ENCODE measurements around the gene OR7G1.

The OR7G1 gene

DNA sequence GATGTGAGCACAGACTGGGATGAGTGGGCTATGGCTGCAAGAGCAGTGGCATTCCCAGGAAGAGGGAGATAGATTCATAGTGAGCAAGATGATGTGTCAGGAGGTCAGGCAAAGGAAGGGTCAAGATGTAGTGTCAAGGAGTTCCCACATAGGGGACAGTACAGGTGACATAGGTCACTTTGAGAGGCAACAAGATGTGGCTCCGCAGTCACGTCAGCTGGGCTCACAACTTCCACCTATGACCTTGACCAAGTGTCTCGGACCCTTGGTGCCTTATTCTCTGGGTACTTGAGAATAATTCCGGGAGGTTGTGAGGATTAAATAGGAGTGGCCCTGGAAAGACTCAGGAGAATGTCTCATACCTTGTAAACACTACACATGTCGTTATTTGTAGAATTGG lies 35.1 kb upstream of the OR7G1 start:
- DNase-seq (ENCODE audit: insufficient read length, low spot score) (no peak), FAIRE-seq (no peak)
- TF ChIP-seq, protein P1, sequence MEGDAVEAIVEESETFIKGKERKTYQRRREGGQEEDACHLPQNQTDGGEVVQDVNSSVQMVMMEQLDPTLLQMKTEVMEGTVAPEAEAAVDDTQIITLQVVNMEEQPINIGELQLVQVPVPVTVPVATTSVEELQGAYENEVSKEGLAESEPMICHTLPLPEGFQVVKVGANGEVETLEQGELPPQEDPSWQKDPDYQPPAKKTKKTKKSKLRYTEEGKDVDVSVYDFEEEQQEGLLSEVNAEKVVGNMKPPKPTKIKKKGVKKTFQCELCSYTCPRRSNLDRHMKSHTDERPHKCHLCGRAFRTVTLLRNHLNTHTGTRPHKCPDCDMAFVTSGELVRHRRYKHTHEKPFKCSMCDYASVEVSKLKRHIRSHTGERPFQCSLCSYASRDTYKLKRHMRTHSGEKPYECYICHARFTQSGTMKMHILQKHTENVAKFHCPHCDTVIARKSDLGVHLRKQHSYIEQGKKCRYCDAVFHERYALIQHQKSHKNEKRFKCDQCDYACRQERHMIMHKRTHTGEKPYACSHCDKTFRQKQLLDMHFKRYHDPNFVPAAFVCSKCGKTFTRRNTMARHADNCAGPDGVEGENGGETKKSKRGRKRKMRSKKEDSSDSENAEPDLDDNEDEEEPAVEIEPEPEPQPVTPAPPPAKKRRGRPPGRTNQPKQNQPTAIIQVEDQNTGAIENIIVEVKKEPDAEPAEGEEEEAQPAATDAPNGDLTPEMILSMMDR (IDR thresholded peaks at IDR 0.05; ENCODE audit: insufficient read depth, missing control alignments): no peak

DNA sequence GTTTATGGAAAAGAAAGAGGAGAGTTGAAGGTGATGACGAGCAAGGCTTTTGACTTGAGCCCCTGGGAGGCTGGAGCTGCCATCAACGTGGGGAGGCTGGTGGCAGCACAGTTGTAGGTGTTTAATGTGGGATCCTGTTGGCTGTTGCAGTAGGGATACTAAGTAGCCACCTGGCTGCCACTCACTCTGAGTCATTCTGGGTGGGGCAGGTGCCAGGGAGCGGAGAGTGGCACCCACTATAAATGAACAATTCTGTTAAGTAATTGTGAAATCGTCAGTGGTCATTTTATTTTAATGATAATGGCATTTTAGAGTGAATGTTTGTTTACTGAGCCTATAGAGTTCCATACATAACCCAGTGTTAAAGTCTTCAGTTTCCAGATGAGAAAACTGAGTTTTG lies 34.4 kb upstream of the OR7G1 start:
- no peak for DNase-seq (ENCODE audit: insufficient read length, low spot score)

DNA sequence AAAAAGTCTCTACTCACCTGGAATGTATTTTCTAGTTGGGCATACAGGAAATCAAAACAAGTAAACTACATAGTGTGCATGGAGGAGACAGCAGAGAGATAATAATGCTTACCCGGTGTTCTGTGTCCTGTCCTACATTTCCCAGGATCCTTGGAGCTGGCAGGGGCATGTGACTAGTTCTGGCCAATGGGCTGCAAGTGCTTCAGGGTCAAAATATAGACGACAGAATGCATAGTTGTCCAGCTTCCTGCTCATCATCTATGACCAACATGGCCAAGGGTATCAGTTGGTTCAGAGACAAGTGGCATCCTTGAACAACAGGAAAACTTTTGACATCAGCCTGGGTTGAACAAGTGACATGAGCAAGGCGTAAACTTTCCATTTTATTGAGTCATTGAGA lies 33.1 kb upstream of the OR7G1 start:
- TF ChIP-seq, protein P1 (IDR thresholded peaks at IDR 0.05; ENCODE audit: insufficient read depth, missing control alignments): no peak

More for the DNA sequence above, 34.4 kb upstream of the OR7G1 start:
- no peak for FAIRE-seq
- TF ChIP-seq, protein P1 (IDR thresholded peaks at IDR 0.05; ENCODE audit: insufficient read depth, missing control alignments): no peak

DNA sequence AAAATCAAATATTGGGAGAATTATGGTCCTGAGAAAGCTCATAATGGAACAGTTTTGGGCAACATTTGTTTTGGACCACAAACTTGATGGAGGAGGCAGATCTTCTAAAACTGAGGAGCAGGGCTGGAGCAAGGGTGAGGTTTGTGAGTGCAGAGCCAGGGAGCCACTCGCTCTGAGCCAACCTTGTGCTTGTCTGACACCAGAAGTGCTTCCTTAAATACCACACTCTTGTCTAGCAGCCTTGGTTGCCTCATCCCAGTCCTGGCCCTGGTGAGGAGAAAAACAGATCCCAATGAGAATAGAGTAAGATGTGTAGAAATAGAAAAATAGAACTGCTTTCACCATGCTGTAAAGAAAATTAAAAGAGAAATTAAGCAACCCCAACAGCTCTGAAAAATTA lies 31.3 kb upstream of the OR7G1 start:
- DNase-seq (ENCODE audit: insufficient read length, low spot score) (no peak), FAIRE-seq (no peak)
- TF ChIP-seq, protein P1 (IDR thresholded peaks at IDR 0.05; ENCODE audit: insufficient read depth, missing control alignments): no peak

More for the DNA sequence above, 33.1 kb upstream of the OR7G1 start:
- FAIRE-seq: no peak
- no peak for DNase-seq (ENCODE audit: insufficient read length, low spot score)

DNA sequence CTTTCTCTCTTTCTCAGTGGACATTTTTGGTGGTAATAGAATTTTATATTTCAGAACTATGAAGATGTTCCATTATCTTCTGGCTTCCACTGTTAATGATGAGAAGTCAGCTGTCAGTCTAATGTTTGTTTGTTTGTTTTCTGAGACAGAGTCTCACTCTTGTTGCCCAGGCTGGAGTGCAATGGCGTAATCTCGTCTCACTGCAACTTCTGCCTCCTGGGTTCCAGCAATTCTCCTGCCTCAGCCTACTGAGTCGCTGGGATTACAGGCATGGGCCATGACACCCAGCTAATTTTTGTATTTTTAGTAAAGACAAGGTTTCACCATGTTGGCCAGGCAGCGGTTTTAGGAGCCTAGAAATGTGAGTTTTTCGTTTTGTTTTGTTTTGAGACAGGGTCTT lies 29.4 kb upstream of the OR7G1 start:
- no peak for DNase-seq (ENCODE audit: insufficient read length, low spot score)
- TF ChIP-seq, protein P1 (IDR thresholded peaks at IDR 0.05; ENCODE audit: insufficient read depth, missing control alignments): no peak
- no peak for FAIRE-seq

DNA sequence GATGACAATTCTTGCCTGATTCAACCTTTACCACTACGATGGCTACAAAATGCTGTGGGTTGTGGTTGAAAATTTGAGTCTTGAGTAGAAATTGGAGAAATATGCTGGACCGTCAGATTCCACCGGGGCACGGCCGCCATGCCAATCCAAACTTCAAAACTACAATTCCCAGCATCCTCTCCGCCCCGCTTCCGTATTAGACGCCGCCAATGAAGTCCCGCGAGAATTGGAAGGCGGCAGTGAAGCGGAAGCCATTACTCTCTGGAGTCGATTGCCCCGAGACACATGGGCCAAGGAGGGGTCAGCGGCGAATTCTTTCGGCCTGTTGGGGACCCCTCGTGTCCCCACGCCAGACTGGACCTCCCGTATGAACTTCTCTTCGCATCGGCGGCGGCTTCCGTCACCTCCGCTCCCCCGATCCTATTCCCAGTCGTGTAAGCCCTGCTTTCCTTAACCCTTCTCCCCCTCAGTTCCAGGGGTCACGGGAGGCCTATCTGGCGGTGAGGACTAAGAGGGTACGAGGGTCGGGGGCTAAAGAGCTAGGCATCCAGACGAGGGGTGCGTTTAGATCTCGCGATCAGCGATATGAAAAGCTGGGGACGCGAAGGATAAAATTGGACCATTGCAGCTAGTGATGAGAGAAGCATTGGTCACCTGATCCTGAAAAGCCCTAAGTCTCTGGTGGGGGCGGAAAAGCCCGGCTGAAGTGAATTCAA lies 24.8 kb upstream of the OR7G1 start, which contains the start of gene ZNF317:
Gene ZNF317, plus strand, starts transcription at position 239 of the 716 bp plus-strand sequence. CDS start 15,620 bp downstream, outside the sequence.
- TF ChIP-seq, protein P1 (IDR thresholded peaks at IDR 0.05; ENCODE audit: insufficient read depth, missing control alignments): no peak
- FAIRE-seq: no peak
- DNase-seq (ENCODE audit: insufficient read length, low spot score): peak; percentile 59

DNA sequence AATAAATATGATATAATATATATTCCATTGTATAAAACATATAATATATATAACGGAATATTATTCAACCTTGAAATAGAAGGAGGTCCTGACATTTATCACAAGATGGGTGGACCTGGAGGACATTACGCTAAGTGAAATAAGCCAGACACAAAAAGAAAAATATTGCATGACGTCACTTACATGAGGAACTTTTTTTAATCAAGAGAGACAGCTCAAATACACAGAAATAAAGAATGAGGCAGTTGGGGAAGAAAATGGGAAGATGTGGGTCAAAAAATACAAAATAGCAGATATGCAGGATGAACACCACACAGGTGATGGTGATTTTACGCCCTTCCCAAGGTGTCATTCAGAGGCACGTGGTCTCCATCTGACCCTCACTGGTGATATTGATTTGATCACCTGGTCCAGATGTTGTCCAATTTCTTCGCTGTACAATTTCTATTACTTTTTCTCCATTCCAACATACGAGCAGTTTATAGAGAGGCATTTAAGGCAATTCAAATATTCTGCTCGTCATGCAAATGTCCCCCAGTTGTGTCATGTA lies 24.1 kb upstream of the OR7G1 start:
- FAIRE-seq (peak; percentile 16), DNase-seq (ENCODE audit: insufficient read length, low spot score) (no peak)
- TF ChIP-seq, protein P1 (IDR thresholded peaks at IDR 0.05; ENCODE audit: insufficient read depth, missing control alignments): no peak

Data from D721Med (cell line).